Endothelial cell of umbilical vein (primary cell): Measurements from ENCODE around the gene PRDM2. TPM values are rescaled to one million over a fixed set of nuclear protein-coding genes. Genes with fewer than 3 reads are reported as not detected.

Experiments
- BruUV-seq: library from RNA; stranded (reverse); fragments of 400-500 nt; replicated peaks from 2 replicates; lab custom pipeline; 2021; lab: Mats Ljungman, UMichigan
- CTCF ChIA-PET: fragments of 300-600, 350-600 bp; sonication (Branson Sonifier 250); formaldehyde crosslinking; loops from one replicate; lab custom pipeline; 2021; ENCODE audit warnings: antibody characterized with exemption, inconsistent platforms; lab: Charles Lee
- POLR2A ChIA-PET: fragments of 300-600, 350-600 bp; sonication (Branson Sonifier 250); formaldehyde crosslinking; loops from one replicate; lab custom pipeline; 2021; ENCODE audit warnings: antibody characterized with exemption, inconsistent platforms; lab: Charles Lee
- DNase-seq: peaks from one replicate; pipeline ENCODE4 v3.0.0-alpha.2; 2011; ENCODE audit warnings: low read depth, low spot score
- FAIRE-seq: peaks from 2 replicates; lab custom pipeline; 2011; peaks lifted over from hg19 to GRCh38; lab: Jason Lieb, UNC
- H2AFZ ChIP-seq: 2 replicates; pipeline ENCODE4 v1.6.0; 2012; ENCODE audit warnings: low read depth, low read length, control low read depth, inconsistent platforms
- H3K27ac ChIP-seq: 2 replicates; pipeline ENCODE4 v1.5.1; 2011; ENCODE audit warnings: low read depth, mild to moderate bottlenecking, control low read depth, low read length, moderate library complexity; ENCODE audit not compliant: insufficient read depth
- H3K27me3 ChIP-seq, 2 experiments: 2 replicates each; pipeline versions ENCODE4 v1.6.0 to v1.6.1; 2011; ENCODE audit warnings: low read length in 2 of 2, mixed read lengths in 1 of 2; ENCODE audit not compliant: control insufficient read depth in 2 of 2, insufficient read depth in 2 of 2
- H3K36me3 ChIP-seq, 2 experiments: 2 replicates in 1 of 2; 3 replicates in 1 of 2; pipeline ENCODE4 v1.5.1; 2011; ENCODE audit warnings: low read length in 2 of 2, mild to moderate bottlenecking in 1 of 2, moderate library complexity in 1 of 2; ENCODE audit not compliant: control insufficient read depth in 2 of 2, insufficient read depth in 2 of 2; ENCODE audit errors: extremely low read depth in 1 of 2
- H3K4me1 ChIP-seq: 3 replicates; pipeline ENCODE4 v1.5.1; 2011; ENCODE audit warnings: mild to moderate bottlenecking, low read length; ENCODE audit not compliant: control insufficient read depth, insufficient read depth; ENCODE audit errors: extremely low read depth
- H3K4me2 ChIP-seq: 2 replicates; pipeline ENCODE4 v1.6.1; 2011; ENCODE audit warnings: low read length, control low read depth, mixed read lengths; ENCODE audit not compliant: insufficient read depth
- H3K4me3 ChIP-seq, 3 experiments: fragments of 200-600 bp in 1 of 3; sonication (generic), shearing (Covaris generic) in 1 of 3; replicated peaks in 1 of 3; 2 replicates each; pipeline ENCODE4 v1.5.1; 2011 to 2016; ENCODE audit warnings: control low read depth in 3 of 3, low read length in 3 of 3, mild to moderate bottlenecking in 2 of 3, inconsistent platforms in 1 of 3, low read depth in 1 of 3, moderate library complexity in 1 of 3; ENCODE audit not compliant: insufficient read depth in 1 of 3
- H3K79me2 ChIP-seq: 2 replicates; pipeline ENCODE4 v1.6.0; 2012; ENCODE audit warnings: low read length, inconsistent platforms; ENCODE audit not compliant: control insufficient read depth, insufficient read depth
- H3K9ac ChIP-seq: replicated peaks from 2 replicates; pipeline ENCODE3; 2011; ENCODE audit warnings: low read length, control low read depth; ENCODE audit not compliant: insufficient read depth; ENCODE audit errors: extremely low read depth
- H3K9me1 ChIP-seq: replicated peaks from 3 replicates; pipeline ENCODE4 v1.6.0; 2011; ENCODE audit warnings: mild to moderate bottlenecking, low read length; ENCODE audit not compliant: control insufficient read depth, insufficient read depth; ENCODE audit errors: extremely low read depth
- H3K9me3 ChIP-seq: replicated peaks from 2 replicates; pipeline ENCODE4 v1.5.1; 2012; ENCODE audit warnings: low read length, inconsistent platforms; ENCODE audit not compliant: control insufficient read depth, insufficient read depth
- H4K20me1 ChIP-seq: replicated peaks from 2 replicates; pipeline ENCODE3; 2011; ENCODE audit warnings: mild to moderate bottlenecking, low read length; ENCODE audit not compliant: control insufficient read depth, insufficient read depth; ENCODE audit errors: extremely low read depth
- EZH2 ChIP-seq: IDR thresholded peaks from 2 replicates; pipeline ENCODE4 v1.6.1; 2012; ENCODE audit warnings: borderline replicate concordance, low read depth, mild to moderate bottlenecking, moderate library complexity, low read length, inconsistent platforms; ENCODE audit not compliant: severe bottlenecking
- GATA2 ChIP-seq: IDR thresholded peaks from 2 replicates; pipeline ENCODE4 v1.7.0; 2011; ENCODE audit warnings: low read depth, mild to moderate bottlenecking, moderate library complexity, mixed read lengths, low read length; ENCODE audit not compliant: insufficient read length, insufficient read depth
- JUN ChIP-seq: IDR thresholded peaks from 2 replicates; pipeline ENCODE4 v1.6.1; 2011; ENCODE audit warnings: borderline replicate concordance, low read depth; ENCODE audit not compliant: insufficient read length, insufficient read depth
- MYC ChIP-seq: IDR thresholded peaks from one replicate; pipeline ENCODE4 v1.6.1; 2011; ENCODE audit warnings: mild to moderate bottlenecking, low read depth, low read length
- POLR2A ChIP-seq: IDR thresholded peaks from 2 replicates; pipeline ENCODE4 v1.6.1; 2012; ENCODE audit warnings: low read depth, mild to moderate bottlenecking, control low read depth, low read length
- POLR2AphosphoS5 ChIP-seq: IDR thresholded peaks from 2 replicates; pipeline ENCODE4 v1.6.1; 2012; ENCODE audit warnings: low read depth, mild to moderate bottlenecking, control low read depth, low read length, moderate library complexity; ENCODE audit not compliant: insufficient read depth
- dilution Hi-C: fragments of 300-500 bp; cut with MboI; formaldehyde crosslinking; loops from one replicate; pipeline ENCODE4 v1.15.0; 2019; ENCODE audit warnings: low sequenced_read_pairs; ENCODE audit not compliant: extremely low pct_ligation_motif_present
- intact Hi-C: fragments of 100-400 bp; cut with micrococcal nuclease; formaldehyde crosslinking; loops from one replicate; pipeline ENCODE4 v1.10.0; 2022
- polyA plus RNA-seq, 4 experiments: library from polyadenylated mRNA; depleted of rRNA in 3 of 4; stranded (reverse) in 3 of 4; unstranded in 1 of 4; fragments of >200 nt; gene quantifications; 2 replicates each; pipeline versions ENCODE4 v1.2.1 to v1.2.3, GENCODE V29; 2011 to 2012; ENCODE audit warnings: missing spikeins in 1 of 4
- total RNA-seq: library from RNA; stranded (reverse); gene quantifications from 2 replicates; pipeline ENCODE4 v1.2.3, GENCODE V29; 2021
- TF ChIP-seq, protein P1 (sequence below), 2 donors: IDR thresholded peaks; 1 replicate in 1 of 2; 2 replicates in 1 of 2; pipeline ENCODE4 v1.5.1; 2011; ENCODE audit warnings: low read length in 2 of 2, mild to moderate bottlenecking in 2 of 2, moderate library complexity in 2 of 2, control low read depth in 1 of 2, inconsistent platforms in 1 of 2, low read depth in 1 of 2; ENCODE audit not compliant: insufficient read depth in 1 of 2; ENCODE audit errors: extremely low read depth in 1 of 2

The PRDM2 gene
- total and polyA plus RNA-seq, 2 donors (not counting 3 experiments of a cell fraction or from before 2014, with no cell fraction given) = 11.3 to 35.7 TPM

- Histone ChIP-seq H3K9me3 (no peaks in the 10 kb centered on the region), H3K9me1 (no peaks in the 10 kb centered on the region), H3K27ac (no peak overlapping the region), H3K4me3 (no peak overlapping the region), H3K9ac (no peak overlapping the region), H3K4me2 (no peak overlapping the region), H4K20me1 (peaks cover 3% of the 10 kb centered on the region), H3K4me1 (no peaks in the 10 kb centered on the region), H3K36me3 (peaks cover 7 to 10% of the 10 kb centered on the region in 2 experiments), H3K79me2 (peaks cover 72% of the 10 kb centered on the region), H2AFZ (no peak overlapping the region), H3K27me3 (no peaks in the 10 kb centered on the region)
- TF ChIP-seq EZH2 (no peak), GATA2 (no peak), MYC (no peak), POLR2A (no peak), POLR2AphosphoS5 (no peak), JUN (no peak)
- TF ChIP-seq, protein P1, sequence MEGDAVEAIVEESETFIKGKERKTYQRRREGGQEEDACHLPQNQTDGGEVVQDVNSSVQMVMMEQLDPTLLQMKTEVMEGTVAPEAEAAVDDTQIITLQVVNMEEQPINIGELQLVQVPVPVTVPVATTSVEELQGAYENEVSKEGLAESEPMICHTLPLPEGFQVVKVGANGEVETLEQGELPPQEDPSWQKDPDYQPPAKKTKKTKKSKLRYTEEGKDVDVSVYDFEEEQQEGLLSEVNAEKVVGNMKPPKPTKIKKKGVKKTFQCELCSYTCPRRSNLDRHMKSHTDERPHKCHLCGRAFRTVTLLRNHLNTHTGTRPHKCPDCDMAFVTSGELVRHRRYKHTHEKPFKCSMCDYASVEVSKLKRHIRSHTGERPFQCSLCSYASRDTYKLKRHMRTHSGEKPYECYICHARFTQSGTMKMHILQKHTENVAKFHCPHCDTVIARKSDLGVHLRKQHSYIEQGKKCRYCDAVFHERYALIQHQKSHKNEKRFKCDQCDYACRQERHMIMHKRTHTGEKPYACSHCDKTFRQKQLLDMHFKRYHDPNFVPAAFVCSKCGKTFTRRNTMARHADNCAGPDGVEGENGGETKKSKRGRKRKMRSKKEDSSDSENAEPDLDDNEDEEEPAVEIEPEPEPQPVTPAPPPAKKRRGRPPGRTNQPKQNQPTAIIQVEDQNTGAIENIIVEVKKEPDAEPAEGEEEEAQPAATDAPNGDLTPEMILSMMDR (IDR thresholded peaks at IDR 0.05; ENCODE audit: extremely low read depth in 1 of 2, insufficient read depth in 1 of 2, low read depth in 1 of 2, low read length in 2 of 2) = no peak
- dilution Hi-C loops (no loop called here), intact Hi-C loops (no loop called here)
- DNase-seq (no peak), FAIRE-seq (no peak)
- BruUV-seq = no TSS peak
- POLR2A ChIA-PET = no interaction called here
- CTCF ChIA-PET = no interaction called here
These were observed 72.3 kb downstream of the PRDM2 start for GRCh38 chr1:13772271-13772670.
